T-cell (primary cell): ENCODE data around the gene FAM193A. TPM values are rescaled to one million over a fixed set of nuclear protein-coding genes. Genes with fewer than 3 reads are reported as not detected.
A peak's percentile ranks its signal among the peaks of the same experiment; 100 is the strongest.
"Not testable (repeated sequence)": the region's sequence is repeated elsewhere in the genome, so short reads cannot be mapped to it uniquely, and the experiment has no call there.

ENCODE experiments used
- ATAC-seq, 4 experiments: fragments of 200-7000 bp in 3 of 4; fragments of 150-1000 bp in 1 of 4; cut with Tn5 transposase; replicated peaks in 1 of 4; 1 replicate in 3 of 4; 2 replicates in 1 of 4; pipeline ENCODE4 v1.10.0; 2021; ENCODE audit warnings: moderate library complexity in 3 of 4, mild to moderate bottlenecking in 2 of 4, moderate number of reproducible peaks in 1 of 4
- CTCF ChIA-PET, 2 donors: fragments of 300-600 bp; sonication (Branson Sonifier 250); formaldehyde crosslinking; loops; one replicate each; lab custom pipeline; 2022; ENCODE audit warnings: antibody characterized with exemption in 2 of 2; lab: Charles Lee
- POLR2A ChIA-PET, 2 donors: fragments of 300-600 bp; sonication (Branson Sonifier 250); formaldehyde crosslinking; loops; one replicate each; lab custom pipeline; 2022; ENCODE audit warnings: antibody characterized with exemption in 2 of 2; lab: Charles Lee
- DNase-seq, 35 experiments: peaks; one replicate each; pipeline versions ENCODE4 v3.0.0 to v3.0.0-alpha.2; 2013 to 2023
- H3K27ac ChIP-seq: one replicate; pipeline ENCODE4 v1.5.1; 2013; ENCODE audit warnings: low read length
- H3K27me3 ChIP-seq, 2 experiments: replicated peaks in 1 of 2; 1 replicate in 1 of 2; 2 replicates in 1 of 2; pipeline versions ENCODE4 v1.6.1 to v1.7.0; 2013; ENCODE audit warnings: low read length in 1 of 2, mixed read lengths in 1 of 2; ENCODE audit not compliant: control insufficient read depth in 2 of 2, insufficient read depth in 2 of 2; ENCODE audit errors: extremely low read depth in 1 of 2
- H3K36me3 ChIP-seq, 2 donors: 1 replicate in 1 of 2; 2 replicates in 1 of 2; pipeline versions ENCODE4 v1.6.1 to v1.7.0; 2013; ENCODE audit warnings: low read length in 1 of 2; ENCODE audit not compliant: control insufficient read depth in 2 of 2, insufficient read depth in 1 of 2; ENCODE audit errors: extremely low read depth in 1 of 2
- H3K4me1 ChIP-seq, 2 experiments: 1 replicate in 1 of 2; 2 replicates in 1 of 2; pipeline versions ENCODE4 v1.6.1 to v1.7.0; 2013; ENCODE audit warnings: low read length in 2 of 2, mixed read lengths in 1 of 2; ENCODE audit not compliant: insufficient read depth in 2 of 2, control insufficient read depth in 1 of 2; ENCODE audit errors: extremely low read depth in 1 of 2
- H3K4me3 ChIP-seq, 2 donors: 1 replicate in 1 of 2; 2 replicates in 1 of 2; pipeline versions ENCODE4 v1.5.1 to v1.7.0; 2013; ENCODE audit warnings: mild to moderate bottlenecking in 2 of 2, low read length in 1 of 2, moderate library complexity in 1 of 2; ENCODE audit not compliant: control insufficient read depth in 1 of 2; ENCODE audit errors: extremely low read depth in 1 of 2
- H3K9me3 ChIP-seq: 2 replicates; pipeline ENCODE4 v1.7.0; 2013
- H3K27ac Mint-ChIP-seq, 2 donors: one replicate each; pipeline ENCODE4 v1.8.0; 2020 to 2021; ENCODE audit warnings: mild to moderate bottlenecking in 2 of 2, mixed read lengths in 2 of 2
- H3K27me3 Mint-ChIP-seq, 2 donors: one replicate each; pipeline ENCODE4 v1.8.0; 2021 to 2022; ENCODE audit warnings: mixed read lengths in 2 of 2
- H3K36me3 Mint-ChIP-seq: one replicate; pipeline ENCODE4 v1.8.0; 2021; ENCODE audit warnings: mixed read lengths
- H3K4me1 Mint-ChIP-seq, 3 donors: one replicate each; pipeline ENCODE4 v1.8.0; 2020 to 2022; ENCODE audit warnings: mixed read lengths in 3 of 3, mild to moderate bottlenecking in 1 of 3
- H3K4me3 Mint-ChIP-seq, 3 donors: one replicate each; pipeline ENCODE4 v1.8.0; 2020 to 2022; ENCODE audit warnings: mild to moderate bottlenecking in 3 of 3, mixed read lengths in 3 of 3, moderate library complexity in 3 of 3
- H3K9me3 Mint-ChIP-seq, 3 donors: one replicate each; pipeline ENCODE4 v1.8.0; 2020 to 2022; ENCODE audit warnings: mixed read lengths in 3 of 3
- WGBS: methylation state at CpG from one replicate; pipeline ENCODE4 v1.1.5; 2013; ENCODE audit warnings: missing lambda C conversion rate; ENCODE audit not compliant: insufficient coverage; 5-methylcytosine and 5-hydroxymethylcytosine counted together
- total RNA-seq, 35 experiments: library from RNA in 6 of 35; stranded (reverse) in 6 of 35; fragments of 120-200 nt in 1 of 35; gene quantifications; one replicate each; pipeline versions ENCODE4 v1.2.1 to v1.2.4 and lab custom pipeline; 2013 to 2026

The FAM193A gene
- total RNA-seq, 5 donors from 2014 or later (not counting 1 experiment from before 2014, with no cell fraction given): 41.6 to 46.8 (median 45.2) TPM

GRCh38 chr4:2512396-2513135 is 23.9 kb upstream of the FAM193A start:
- ChIA-PET POLR2A (no interaction called here), CTCF (interaction anchor here in 1 of 2 donors (0.9 kb wide), 1 partner anchor 23 kb away, joined by 3 read pairs; no protein-coding TSS in a partner anchor)
- Histone ChIP-seq H3K27ac (peak overlapping the region; percentile 47), H3K4me1 (peaks cover 0 to 32% of the 10 kb centered on the region in 2 experiments), H3K27me3 (no peaks in the 10 kb centered on the region), H3K9me3 (no peaks in the 10 kb centered on the region), H3K4me3 (no peak overlapping the region), H3K36me3 (peaks cover 19 to 68% of the 10 kb centered on the region in 2 donors)
- peak overlapping the region; percentile 63 to 66 for H3K27ac Mint-ChIP-seq
- WGBS: 100% methylated on average over 9 of the region's 15 CpGs
- H3K9me3 Mint-ChIP-seq: no peaks in the 10 kb centered on the region
- H3K4me3 Mint-ChIP-seq: no peak overlapping the region
- H3K4me1 Mint-ChIP-seq: peaks cover 8 to 18% (median 15%) of the 10 kb centered on the region in 3 donors
- no peak for DNase-seq
- no peaks in the 10 kb centered on the region for H3K27me3 Mint-ChIP-seq
- peaks cover 42% of the 10 kb centered on the region for H3K36me3 Mint-ChIP-seq
- ATAC-seq: no peak

- Mint-ChIP-seq H3K36me3 (peaks cover 39% of the 10 kb centered on the region), H3K4me1 (peaks cover 0 to 15% (median 11%) of the 10 kb centered on the region in 3 donors)
- CTCF ChIA-PET, H3K4me3 Mint-ChIP-seq, H3K4me3 ChIP-seq, H3K9me3 ChIP-seq, ATAC-seq, H3K9me3 Mint-ChIP-seq, H3K27me3 Mint-ChIP-seq, DNase-seq, H3K27ac ChIP-seq, POLR2A ChIA-PET, H3K27ac Mint-ChIP-seq, H3K27me3 ChIP-seq: not testable (repeated sequence)
- H3K4me1 ChIP-seq: peaks cover 0 to 29% of the 10 kb centered on the region in 2 experiments
- peaks cover 19 to 56% of the 10 kb centered on the region in 2 donors for H3K36me3 ChIP-seq
- WGBS: 94% methylated on average over 5 of the region's 9 CpGs
These were observed 22.3 kb upstream of the FAM193A start for GRCh38 chr4:2514193-2514592.

GRCh38 chr4:2514944-2515343 is 21.5 kb upstream of the FAM193A start:
- CTCF ChIA-PET, H3K4me3 ChIP-seq, H3K27me3 ChIP-seq, H3K27ac Mint-ChIP-seq, POLR2A ChIA-PET, H3K9me3 Mint-ChIP-seq, H3K4me3 Mint-ChIP-seq, H3K27me3 Mint-ChIP-seq, DNase-seq, H3K9me3 ChIP-seq, H3K27ac ChIP-seq, ATAC-seq: not testable (repeated sequence)
- peaks cover 0 to 14% (median 7%) of the 10 kb centered on the region in 3 donors for H3K4me1 Mint-ChIP-seq
- WGBS: 98% methylated on average over 9 of the region's 11 CpGs
- peaks cover 0 to 22% of the 10 kb centered on the region in 2 experiments for H3K4me1 ChIP-seq
- peaks cover 19 to 50% of the 10 kb centered on the region in 2 donors for H3K36me3 ChIP-seq
- H3K36me3 Mint-ChIP-seq: peaks cover 39% of the 10 kb centered on the region

- H3K36me3 Mint-ChIP-seq: peaks cover 34% of the 10 kb centered on the region
- Histone ChIP-seq H3K27me3 (no peaks in the 10 kb centered on the region), H3K4me1 (peaks cover 0 to 11% of the 10 kb centered on the region in 2 experiments), H3K27ac (no peak overlapping the region), H3K9me3 (no peaks in the 10 kb centered on the region), H3K36me3 (peaks cover 19 to 40% of the 10 kb centered on the region in 2 donors), H3K4me3 (no peak overlapping the region)
- CTCF ChIA-PET: interaction anchor here in 1 of 2 donors (0.6 kb wide), 1 partner anchor 36 kb away, joined by 4 read pairs; no protein-coding TSS in a partner anchor
- DNase-seq (no peak), ATAC-seq (peak in 1 of 4 experiments; percentile 17)
- WGBS: 78% methylated on average over 1 of the region's 4 CpGs
- H3K27me3 Mint-ChIP-seq: no peaks in the 10 kb centered on the region
- POLR2A ChIA-PET: interaction anchor here in 1 of 2 donors (0.5 kb wide), 1 partner anchor 111 kb away, joined by 9 read pairs; no protein-coding TSS in a partner anchor
- peak overlapping the region in 1 of 2 donors; percentile 16 for H3K27ac Mint-ChIP-seq
- H3K9me3 Mint-ChIP-seq: no peaks in the 10 kb centered on the region
- no peak overlapping the region for H3K4me3 Mint-ChIP-seq
- peaks cover 0 to 5% (median 2%) of the 10 kb centered on the region in 3 donors for H3K4me1 Mint-ChIP-seq
These were observed 20.5 kb upstream of the FAM193A start for GRCh38 chr4:2515830-2516550.

GRCh38 chr4:2516635-2517034 is 19.8 kb upstream of the FAM193A start:
- peaks cover 0 to 5% (median 2%) of the 10 kb centered on the region in 3 donors for H3K4me1 Mint-ChIP-seq
- H3K4me1 ChIP-seq: peaks cover 0 to 7% of the 10 kb centered on the region in 2 experiments
- H3K4me3 Mint-ChIP-seq: no peak overlapping the region
- no peaks in the 10 kb centered on the region for H3K27me3 ChIP-seq
- H3K36me3 ChIP-seq: peaks cover 17 to 37% of the 10 kb centered on the region in 2 donors
- H3K9me3 Mint-ChIP-seq: no peaks in the 10 kb centered on the region
- H3K36me3 Mint-ChIP-seq: peaks cover 34% of the 10 kb centered on the region
- no peak overlapping the region for H3K4me3 ChIP-seq
- ATAC-seq (no peak), DNase-seq (no peak)
- POLR2A ChIA-PET: no interaction called here
- H3K27me3 Mint-ChIP-seq: no peaks in the 10 kb centered on the region
- H3K27ac Mint-ChIP-seq: no peak overlapping the region
- H3K9me3 ChIP-seq: no peaks in the 10 kb centered on the region
- H3K27ac ChIP-seq: no peak overlapping the region
- 100% methylated on average over 1 of the region's 2 CpGs for WGBS
- CTCF ChIA-PET: no interaction called here

- H3K27ac ChIP-seq: no peak overlapping the region
- CTCF ChIA-PET: no interaction called here
- Mint-ChIP-seq H3K4me3 (no peak overlapping the region), H3K4me1 (no peaks in the 10 kb centered on the region), H3K36me3 (no peaks in the 10 kb centered on the region), H3K27me3 (no peaks in the 10 kb centered on the region), H3K9me3 (no peaks in the 10 kb centered on the region), H3K27ac (no peak overlapping the region)
- H3K4me1 ChIP-seq: no peaks in the 10 kb centered on the region
- ATAC-seq (no peak), DNase-seq (no peak)
- H3K27me3 ChIP-seq: no peaks in the 10 kb centered on the region
- no peaks in the 10 kb centered on the region for H3K36me3 ChIP-seq
- POLR2A ChIA-PET: interaction anchor here in 1 of 2 donors (0.7 kb wide), 1 partner anchor 157 kb away, joined by 4 read pairs; no protein-coding TSS in a partner anchor
- no peak overlapping the region for H3K4me3 ChIP-seq
- H3K9me3 ChIP-seq: no peaks in the 10 kb centered on the region
- 96% methylated on average over 3 of the region's 9 CpGs for WGBS
These were observed 9.9 kb upstream of the FAM193A start for GRCh38 chr4:2526559-2526958.
